Kidney tubule cell (primary cell): ENCODE data around the gene PARP1.

Experiments
- DNase-seq: peaks from one replicate; pipeline ENCODE4 v3.0.0-alpha.2; 2018; ENCODE audit warnings: low spot score

PARP1 gene

DNA sequence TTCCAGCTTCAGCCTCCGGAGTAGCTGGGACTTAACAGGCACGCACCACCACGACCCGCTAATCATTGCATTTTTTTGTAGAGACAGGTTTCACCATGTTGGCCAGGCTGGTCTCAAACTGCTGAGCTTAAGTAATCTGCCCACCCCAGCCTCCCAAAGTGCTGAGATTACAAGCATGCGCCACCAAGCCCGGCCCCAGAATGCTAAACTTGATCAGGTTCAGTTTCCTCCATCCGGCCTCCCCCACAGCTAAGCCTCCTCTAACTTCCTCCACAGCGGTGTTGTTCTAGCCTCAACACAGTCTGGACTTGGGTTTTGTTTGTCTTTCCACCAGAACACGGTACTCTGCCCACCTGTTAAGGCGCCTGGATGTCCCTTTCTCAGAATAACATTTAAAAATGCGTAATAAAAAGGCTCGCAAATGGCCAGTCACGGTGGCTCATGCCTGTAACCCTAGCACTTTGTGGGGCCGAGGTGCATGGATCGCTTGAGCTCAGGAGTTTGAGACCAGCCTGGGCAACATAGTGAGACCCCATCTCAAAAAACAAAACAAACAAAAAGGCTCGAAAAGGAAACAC, 2.4 kb downstream of the PARP1 start:
- no peak for DNase-seq

DNA sequence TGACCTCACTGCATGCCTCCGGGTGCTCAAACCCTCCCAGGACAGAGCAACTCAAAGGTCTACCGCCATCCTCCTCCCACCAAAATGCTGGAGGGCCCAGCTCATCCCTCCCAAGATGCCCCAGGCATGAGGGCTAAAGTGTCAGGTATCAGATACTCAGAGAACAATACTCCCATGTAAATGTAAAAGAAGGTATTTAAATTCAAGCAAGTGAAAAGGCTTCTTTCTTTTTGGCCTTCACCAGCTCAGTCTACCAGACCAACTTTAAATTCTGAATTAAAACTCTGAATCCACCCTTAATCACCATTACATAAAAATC, 3.0 kb downstream of the PARP1 start:
- no peak for DNase-seq

DNA sequence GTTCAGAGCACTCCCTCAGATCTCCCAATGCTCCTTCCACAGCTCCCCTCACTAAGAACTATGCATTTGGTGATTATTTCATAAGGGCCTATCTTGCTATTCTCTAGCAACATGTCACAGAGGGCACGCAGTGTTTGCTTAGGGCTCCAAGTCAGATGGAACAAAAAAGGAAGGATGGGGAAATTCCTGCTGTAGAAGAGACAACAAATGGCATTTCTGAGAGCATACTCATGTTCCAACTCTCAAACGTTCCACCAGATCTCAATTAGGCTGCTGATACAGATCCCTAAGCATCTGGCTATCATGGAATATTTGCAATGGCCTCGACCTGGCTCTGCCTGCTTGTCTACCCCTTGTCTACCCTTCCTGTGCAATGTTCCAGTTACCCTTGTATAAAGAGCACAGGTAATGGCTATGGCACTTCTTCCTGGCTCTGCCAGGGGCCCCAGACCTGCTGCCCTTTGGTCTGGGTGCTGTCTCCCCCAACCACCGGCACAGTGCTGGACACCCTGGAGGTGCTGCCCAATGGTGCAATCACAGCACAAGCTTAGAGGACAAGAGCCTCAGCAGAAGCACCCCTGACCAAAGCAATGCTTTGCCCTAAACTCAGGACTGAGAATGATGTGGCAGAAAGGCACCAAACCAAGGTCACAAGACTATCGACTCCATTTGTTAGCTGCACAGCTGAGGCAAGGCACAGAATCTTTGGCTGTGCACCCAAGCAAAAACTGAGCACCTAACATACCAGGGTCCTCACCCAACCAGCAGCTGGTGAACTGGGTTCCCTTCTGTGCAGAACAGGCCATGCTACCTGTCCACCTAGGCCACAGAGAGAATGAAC, 3.6 kb downstream of the PARP1 start:
- DNase-seq, result peak; percentile 25

DNA sequence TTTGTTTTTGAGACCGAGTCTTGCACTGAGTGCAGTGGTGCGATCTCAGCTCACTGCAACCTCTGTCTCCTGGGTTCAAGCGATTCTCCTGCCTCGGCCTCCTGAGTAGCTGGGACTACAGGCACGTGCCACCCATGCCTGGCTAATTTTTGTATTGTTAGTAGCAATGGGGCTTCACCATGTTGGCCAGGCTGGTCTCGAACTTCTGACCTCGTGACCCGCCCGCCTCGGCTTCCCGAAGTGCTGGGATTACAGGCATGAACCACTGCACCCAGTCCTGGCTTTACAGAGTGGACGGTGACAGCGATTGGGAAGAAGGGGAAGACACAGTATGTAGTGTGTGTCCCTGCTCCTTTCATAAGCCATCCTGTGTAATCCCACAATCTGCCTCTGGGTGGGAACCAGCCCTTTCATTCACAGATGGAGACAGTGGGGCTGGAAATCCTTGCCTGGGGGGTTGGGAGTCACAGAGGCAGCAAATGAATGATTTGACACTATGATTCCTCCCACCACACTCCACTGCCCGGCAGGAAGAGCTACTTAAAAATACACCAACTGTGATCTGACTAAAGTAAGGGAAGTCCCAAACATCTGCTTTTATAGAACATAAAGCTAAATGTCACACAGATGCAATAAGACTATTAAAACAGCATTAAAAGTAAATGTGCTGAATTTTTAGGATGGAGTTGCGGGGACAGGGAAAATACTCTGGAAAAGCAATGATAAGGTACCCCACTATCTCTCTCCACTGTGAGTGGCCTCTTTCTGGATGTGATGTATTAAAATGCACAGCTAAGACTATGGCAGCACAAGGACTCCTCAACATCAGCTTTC, 4.5 kb downstream of the PARP1 start:
- peak; percentile 74 for DNase-seq

DNA sequence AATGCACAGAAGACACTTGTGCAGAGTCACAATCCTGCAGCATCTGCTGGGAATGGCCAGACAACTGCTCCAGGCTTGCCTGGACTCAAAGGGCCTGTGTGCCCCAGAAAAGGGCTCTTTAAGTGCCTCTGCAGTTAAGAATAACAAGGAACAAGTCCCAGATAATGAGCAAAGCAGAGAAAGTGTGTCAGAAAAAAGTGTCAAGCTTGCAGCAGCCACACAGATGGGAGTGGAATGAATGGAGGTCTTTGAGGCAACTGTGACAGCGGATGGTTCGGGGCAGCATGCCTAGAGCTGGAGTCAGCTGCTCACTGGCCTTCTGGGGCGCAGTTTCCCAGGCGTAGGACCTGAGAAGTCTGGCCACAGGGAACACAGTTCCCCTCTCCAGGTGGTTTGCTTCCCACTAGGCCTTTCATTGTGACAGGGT, 5.1 kb downstream of the PARP1 start:
- no peak for DNase-seq

DNA sequence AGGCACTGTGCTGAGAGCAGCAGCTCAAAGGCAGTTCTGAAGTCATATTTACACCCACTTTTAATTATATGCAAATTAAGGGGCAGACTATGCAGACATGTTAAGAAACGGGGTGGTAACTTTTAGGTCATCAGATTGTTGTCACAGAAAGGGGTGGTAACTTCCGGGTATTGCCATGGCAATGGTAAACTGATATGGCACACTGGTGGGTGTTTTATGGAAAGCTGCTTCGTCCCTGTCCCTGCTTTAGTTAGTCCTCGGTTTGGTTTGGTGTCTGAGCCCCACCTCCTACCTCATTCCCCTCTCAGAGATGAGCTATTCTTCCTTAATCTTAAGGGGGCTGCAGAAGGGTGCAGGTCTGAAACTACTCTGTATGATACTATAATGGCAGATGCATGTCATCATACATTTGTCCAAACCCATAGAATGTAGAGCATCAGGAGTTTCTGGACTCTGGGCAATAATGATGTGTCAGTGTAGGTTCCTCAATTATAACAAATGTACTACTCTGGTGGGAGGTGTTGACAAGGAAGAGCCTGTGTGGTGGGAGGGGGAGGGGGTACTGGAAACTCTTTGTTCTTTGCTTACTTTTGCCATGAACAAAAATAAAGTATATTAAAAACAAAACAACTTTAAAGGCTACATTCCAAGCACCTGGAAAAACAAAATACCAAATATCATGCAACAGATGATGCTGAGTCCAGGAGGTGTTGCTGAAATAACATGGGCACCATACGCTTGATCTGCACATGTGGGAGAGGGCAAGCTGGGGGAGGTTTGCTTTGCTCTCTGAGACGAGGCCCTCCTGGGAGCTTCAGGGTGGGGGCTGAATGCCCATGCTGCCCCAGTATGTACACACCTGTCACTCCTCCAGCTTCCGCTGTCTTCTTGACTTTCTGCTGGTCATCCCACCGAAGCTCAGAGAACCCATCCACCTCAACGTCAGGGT, 6.3 kb downstream of the PARP1 start:
- DNase-seq, result no peak

DNA sequence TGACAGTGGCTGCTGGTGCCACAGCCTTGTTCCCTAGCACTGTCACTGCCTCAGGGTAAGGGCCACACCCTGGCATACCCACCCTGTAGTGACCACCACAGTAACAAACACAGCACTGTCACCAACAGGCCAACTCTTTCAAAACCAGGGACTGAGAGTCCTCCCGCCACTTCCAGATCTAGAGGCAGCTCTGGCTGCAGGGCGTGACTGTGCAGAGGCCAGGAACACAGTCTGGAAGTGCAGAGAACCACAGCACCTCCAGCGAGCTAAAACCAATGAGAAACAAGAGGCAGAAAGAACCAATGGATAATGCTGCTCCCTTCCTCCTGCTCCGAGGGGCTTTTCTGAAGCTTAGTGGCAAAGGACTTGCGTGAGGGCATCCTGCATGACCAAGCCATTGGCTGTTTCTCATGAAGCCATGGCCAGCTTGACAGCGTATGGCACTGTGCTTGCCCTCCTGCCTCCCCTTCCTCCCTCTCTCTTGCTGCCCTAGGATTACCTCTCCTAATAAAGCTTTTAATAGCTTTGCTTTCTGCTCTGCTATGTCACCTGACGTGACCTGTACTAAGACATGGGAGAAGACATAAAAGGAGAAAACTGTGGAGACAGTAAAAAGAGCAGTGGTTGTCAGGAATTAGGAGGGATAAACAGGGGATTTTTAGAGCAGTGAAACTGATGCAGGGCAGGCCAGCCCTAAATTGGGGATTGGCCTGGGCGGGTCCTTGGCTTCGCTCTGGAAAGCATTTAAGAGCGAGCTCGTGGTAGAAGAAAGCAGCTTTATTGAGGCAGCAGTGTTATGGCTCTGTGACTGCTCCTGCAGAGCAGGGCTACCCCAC, 7.2 kb downstream of the PARP1 start:
- DNase-seq, result no peak

DNA sequence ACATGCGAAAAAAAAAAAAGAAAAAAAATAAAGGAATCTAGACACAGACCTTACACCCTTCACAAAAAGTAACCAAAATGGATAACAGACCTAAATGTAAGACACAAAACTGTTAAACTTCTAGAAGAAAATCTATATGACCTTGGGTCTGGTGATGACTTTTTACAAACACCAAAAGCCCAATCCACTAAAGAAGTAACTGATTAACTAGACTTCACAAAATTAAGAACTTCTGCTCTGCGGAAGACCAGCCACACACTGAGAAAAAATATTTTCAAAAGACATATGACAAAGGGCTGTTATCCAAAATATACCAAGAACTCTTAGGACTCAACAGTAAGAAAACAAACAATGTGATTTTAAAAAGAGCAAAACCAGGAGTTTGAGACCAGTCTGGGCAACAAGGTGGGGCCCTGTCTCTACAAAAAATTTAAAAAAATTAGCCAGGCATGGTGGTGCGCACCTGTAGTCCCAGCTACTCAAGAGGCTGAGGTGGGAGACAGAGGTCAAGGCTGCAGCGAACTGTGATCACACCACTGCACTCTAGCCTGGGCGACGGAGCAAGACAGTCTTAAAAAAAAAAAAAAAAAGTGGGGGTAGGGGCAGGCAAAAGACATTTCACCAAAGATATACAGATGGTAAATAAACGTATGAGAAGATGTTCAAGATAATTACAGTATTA, 9.8 kb downstream of the PARP1 start:
- DNase-seq, result no peak

DNA sequence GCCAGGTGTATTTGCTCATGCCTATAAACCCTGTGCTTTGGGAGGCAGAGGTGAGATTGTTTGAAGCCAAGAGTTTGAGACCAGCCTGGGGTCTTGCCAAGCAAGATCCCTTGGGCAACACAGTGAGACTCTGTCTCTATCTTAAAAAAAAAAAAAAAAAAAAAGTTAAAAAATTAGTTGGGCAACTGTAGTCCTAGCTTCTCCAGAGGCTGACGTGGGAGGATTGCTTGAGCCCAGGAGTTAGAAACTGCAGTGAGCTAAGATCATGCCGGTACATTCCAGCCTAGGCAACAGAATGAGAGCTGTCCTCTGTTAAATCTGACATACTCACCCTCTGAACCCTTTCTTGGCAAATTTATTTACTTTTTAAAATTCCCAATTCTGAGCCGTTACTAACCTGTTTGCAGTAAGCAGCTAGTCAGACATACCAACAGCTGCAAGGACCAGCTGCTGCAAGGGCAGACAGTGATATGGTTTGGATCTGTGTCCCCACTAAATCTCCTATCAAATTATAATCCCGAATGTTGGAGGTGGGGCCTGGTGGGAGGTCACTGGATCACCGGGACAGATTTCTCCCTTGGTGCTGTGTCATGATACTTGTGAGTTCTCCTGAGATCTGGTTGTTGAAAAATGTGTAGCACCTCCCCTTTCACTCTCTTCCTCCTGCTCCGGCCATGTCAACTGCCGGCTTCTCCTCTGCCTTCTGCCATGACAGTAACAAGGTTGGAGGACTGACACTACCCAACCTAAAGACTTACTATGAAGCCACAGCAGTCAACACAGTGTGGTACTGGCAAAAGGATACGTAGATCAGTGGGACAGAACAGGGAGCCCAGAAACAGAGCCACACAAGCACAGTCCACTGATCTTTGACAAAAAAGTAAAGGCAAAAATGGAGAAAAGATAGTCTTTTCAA, 10.6 kb downstream of the PARP1 start:
- DNase-seq, result no peak

DNA sequence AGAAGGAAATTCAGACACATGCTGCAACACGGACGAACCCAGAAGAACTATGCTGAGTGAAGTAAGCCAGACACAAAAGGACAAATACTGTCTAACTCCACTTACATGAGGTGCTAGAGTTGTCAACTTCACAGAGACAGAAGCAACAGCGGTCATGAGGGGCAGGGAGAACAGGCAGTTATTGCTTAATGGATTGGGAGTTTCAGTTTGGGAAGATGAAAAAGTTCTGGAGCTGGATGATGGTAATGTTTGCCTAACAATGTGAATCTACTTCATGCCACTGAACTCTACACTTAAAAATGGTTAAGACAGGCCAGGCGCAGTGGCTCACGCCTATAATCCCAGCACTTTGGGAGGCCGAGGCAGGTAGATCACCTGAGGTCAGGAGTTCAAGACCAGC, 12.1 kb downstream of the PARP1 start:
- no peak for DNase-seq

DNA sequence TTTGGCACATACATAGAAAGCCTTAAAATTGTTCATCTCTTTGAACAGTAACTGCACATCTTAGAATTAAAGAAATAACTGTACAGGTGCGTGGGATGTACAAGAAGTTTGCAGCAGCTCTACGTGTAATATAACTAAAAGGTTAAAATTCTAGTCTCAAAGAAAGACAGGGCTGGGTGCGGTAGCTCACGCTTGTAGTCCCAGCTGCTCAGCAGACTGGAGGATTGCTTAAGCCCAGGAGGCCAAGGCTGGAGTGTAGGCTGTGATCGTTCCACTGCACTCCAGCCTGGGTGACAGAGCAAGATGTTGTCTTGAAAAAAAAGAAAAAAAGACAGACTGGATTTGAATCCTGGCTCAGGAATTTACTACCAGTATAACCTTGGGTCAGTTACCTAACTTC, 13.4 kb downstream of the PARP1 start:
- DNase-seq, result no peak

DNA sequence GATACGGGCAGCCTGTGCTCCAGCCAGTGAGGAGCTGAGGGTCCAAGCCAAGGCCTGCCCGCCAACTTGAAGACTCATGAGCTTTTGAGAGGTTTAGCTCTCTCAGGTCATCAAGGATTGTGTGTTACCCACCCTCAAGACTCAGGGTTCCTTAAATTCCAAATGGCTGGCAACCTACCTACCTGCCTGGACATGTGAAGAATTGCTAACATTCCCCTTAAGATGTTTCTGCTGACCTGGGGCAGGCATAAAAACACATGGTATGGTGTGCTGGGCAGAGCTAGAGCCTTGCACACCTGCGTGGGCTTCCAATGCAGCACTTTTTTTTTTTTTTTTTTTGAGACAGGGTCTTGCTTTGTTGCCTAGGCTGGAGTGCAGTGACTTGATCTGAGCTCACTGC, 17.2 kb downstream of the PARP1 start:
- no peak for DNase-seq

DNA sequence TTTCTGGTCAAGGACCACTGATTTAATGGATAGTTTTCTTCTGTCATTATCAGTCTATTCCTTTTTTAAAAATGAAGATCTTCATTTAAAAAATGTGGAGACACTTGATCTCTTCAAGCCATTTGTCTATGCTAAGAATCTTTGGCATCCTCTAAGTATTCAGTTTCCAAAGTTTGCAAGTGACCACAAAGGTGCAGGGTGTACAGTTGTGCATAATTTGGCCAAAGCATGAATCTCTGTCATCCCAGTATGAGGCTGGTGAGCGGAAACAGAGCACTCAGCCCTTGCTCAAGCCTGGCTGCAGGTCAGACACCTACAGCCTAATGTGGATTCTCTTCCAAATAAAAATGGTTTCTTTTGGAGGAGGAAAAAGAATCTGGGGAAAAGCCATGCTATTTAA, 19.8 kb downstream of the PARP1 start:
- DNase-seq, result no peak

DNA sequence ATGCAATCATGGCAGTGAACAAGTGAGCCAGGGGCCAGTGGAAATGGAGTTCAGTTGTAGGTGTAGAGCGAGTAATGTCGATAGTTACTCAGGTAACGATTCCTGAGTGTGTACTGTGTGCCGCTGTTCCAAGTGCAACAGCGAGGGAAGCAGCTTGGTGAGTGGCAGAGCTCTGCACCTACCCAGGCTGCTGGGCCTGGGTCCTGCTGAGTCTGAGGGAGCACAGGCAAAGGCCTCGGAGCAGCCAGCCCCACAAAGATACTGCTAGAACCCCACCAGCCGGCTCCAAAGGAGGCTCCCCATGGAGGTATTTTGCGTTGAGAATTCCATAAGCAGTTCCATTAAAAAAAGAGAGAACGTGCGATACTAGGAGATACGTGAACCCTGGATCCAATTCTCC, 23.2 kb downstream of the PARP1 start:
- DNase-seq, result no peak

DNA sequence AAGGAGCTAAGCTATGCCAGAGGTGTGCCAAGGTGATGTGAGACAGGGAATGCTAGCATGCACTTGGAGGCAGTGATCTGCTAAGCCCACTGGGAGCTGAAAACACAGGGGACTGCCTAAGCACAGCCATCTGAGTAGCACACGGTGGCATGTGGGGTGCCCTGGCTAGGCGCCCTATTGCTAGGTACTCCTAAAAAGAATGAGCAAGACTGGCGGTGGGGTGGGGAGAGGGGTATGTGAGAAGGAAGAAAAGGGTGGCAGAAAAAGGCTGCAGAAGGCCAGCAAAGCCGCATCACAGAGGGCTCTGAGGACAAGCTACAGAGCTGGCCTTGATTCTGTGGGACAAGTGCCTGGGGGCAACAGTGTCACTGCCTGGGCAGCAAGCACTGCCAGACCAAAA, 23.9 kb downstream of the PARP1 start:
- no peak for DNase-seq

DNA sequence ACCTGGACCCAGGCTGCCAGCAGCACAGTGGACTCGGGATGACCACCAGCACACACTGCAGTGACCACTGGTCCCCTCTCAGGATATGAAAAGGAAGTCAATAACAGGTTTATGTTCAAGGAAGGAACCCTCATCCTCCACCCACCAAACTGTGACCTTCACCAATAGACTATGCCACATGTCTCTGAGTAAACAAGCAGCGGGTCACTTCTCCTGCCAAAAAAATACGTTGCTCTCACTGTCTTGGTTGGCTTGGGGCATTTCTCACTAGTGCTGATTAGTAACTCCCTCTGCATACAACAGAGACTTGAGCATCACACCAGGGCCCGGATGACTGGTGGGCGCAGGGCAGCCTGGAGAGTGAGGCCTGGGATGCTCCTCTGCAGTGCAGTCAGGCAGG, 25.9 kb downstream of the PARP1 start:
- DNase-seq, result no peak

DNA sequence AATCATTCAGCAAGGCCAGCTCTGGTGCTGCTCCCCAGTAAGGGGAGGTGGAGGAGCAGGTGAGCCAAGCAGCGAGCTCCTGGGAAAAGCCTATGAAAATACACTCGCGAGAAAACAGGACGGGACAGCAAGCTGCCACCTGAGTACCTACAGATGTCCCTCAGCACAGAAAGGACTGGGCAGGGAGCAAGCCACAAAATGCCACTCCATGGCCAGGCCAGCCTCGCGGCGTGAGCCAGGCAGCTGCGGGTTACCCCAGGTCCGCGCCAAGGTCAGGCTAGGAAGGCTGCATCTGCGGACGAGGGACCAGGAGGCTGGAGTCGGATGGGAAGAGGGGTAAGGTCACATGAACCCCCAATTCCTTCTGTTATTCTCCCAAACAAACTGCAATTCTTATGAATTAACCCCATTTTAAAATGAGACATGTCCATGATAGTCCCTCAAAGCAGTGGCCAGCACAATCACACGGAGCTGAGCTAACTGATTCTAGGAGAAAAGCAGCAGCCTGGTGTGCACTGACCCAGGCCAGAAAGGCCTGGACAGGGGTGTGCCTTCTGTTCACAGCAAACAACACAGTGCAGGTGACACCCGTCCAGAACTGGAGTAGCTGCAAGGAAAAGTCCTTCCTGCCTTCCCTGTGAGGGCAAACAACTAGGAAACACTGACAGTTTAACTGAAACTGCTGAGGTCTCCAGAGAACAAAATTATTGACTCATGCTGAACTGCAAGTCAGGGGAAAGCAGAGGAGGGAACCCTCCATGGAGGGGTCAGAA, 26.5 kb downstream of the PARP1 start:
- no peak for DNase-seq

DNA sequence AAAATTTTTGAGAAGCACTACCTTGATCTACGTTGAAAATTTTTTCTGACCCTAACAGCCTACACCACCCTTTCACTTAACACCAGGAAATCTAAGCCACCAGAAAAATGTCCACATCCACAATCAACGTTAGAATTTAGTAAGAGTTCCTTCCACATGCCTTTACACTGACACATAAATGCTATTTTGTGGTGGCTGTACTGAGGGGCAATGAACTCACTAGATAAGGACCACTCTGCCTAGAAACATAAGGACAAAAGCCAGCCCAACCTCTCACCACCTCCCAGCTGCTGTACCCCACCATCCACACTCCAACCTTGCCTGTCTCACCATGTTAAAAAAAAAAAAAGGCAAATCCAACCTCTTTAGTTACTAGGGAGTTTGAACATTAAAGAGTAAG, 29.8 kb downstream of the PARP1 start:
- no peak for DNase-seq

DNA sequence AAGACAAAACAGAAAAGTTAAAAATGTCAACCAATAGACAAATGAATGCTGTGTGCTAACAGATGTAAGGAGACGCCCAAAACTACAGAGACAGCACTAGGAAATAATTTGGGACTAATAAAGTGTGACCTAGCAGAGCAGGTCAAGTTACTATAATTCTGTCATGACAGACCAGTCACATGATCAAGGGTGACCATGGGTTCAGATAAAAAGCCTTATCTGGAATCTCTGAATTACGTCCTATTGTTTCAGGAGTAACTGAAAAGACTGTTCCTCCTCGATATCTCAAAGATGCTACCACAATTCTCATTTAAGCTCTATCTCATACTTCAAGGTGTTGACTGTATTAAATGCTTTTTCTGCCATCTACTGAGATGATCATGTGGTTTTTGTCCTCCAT, 31.6 kb downstream of the PARP1 start:
- no peak for DNase-seq
